Brain microvascular endothelial cell (primary cell): ENCODE measurements around the gene DOCK1.

Source experiments
- DNase-seq: peaks from one replicate; pipeline ENCODE4 v3.0.0-alpha.2; 2020
- H3K27ac ChIP-seq: fragments of 250-450 bp; sonication (Bioruptor Pico); 2 replicates; pipeline ENCODE4 v1.5.1; 2020; ENCODE audit warnings: mild to moderate bottlenecking, moderate library complexity
- H3K27me3 ChIP-seq: fragments of 250-450 bp; sonication (Bioruptor Pico); replicated peaks from 2 replicates; pipeline ENCODE4 v1.5.1; 2020; ENCODE audit warnings: mild to moderate bottlenecking
- H3K36me3 ChIP-seq: fragments of 250-450 bp; sonication (Bioruptor Pico); replicated peaks from 2 replicates; pipeline ENCODE4 v1.5.1; 2020; ENCODE audit warnings: mild to moderate bottlenecking
- H3K4me3 ChIP-seq: 2 replicates; pipeline ENCODE4 v1.5.1; 2011; ENCODE audit warnings: low read depth, mild to moderate bottlenecking, control low read depth, low read length, moderate library complexity
- in situ Hi-C: cut with HindIII; loops from 2 replicates; pipeline ENCODE4 v1.10.0; 2017; ENCODE audit warnings: low sequenced_read_pairs, low pct_ligation_motif_present
- TF ChIP-seq, protein P1 (sequence below): IDR thresholded peaks from 2 replicates; pipeline ENCODE4 v1.5.1; 2011; ENCODE audit warnings: low read depth, mild to moderate bottlenecking, moderate library complexity, low read length, control low read depth, inconsistent platforms; ENCODE audit errors: missing control alignments

The DOCK1 gene

DNA sequence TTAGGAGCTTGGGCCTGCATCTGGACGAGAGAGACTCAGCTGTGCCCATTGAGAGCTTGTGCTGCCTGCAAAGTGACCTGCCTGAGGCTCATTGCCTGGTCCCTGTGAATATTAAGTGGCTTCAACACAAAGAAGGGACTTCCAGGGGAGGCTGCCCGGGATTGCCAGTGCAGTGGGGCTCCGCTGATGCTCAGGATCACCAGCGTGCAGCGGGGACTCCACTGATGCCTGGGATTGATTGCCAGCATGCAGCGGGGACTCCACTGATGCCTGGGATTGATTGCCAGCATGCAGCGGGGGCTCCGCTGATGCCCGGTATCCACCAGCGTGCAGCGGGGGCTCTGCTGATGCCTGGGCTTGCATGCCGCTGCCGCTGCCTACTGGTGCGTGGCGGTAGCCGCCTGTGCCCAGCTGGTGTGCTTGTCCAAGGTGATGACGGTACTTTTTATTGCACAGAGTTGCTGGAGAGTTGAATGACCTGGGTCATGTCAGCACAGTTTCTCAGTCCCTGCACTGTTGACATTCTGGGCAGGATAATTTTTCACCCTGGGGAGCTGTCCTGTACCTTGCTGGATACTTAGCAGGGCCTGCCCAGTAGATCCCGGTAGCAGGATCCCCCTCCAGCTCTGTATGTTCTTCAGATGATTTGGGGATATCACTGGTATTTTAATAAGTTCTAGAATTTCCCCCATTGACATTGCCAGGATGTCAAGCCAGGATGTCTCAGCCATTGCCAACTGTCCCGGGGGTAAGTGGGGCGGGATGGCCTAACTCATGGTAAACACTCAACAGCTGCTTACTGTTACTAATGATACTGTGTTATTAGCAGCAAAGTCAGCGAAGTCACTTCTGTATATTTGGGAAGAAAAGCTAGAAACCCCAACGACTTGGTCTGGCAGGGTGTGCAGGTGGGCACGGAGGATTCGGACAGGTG is 13.0 kb downstream of the DOCK1 start:
- no peak for DNase-seq
- Histone ChIP-seq H3K4me3 (no peak overlapping the region), H3K27ac (no peak overlapping the region), H3K27me3 (no peaks in the 10 kb centered on the region), H3K36me3 (no peaks in the 10 kb centered on the region)
- in situ Hi-C loops, result no loop called here
- TF ChIP-seq, protein P1, sequence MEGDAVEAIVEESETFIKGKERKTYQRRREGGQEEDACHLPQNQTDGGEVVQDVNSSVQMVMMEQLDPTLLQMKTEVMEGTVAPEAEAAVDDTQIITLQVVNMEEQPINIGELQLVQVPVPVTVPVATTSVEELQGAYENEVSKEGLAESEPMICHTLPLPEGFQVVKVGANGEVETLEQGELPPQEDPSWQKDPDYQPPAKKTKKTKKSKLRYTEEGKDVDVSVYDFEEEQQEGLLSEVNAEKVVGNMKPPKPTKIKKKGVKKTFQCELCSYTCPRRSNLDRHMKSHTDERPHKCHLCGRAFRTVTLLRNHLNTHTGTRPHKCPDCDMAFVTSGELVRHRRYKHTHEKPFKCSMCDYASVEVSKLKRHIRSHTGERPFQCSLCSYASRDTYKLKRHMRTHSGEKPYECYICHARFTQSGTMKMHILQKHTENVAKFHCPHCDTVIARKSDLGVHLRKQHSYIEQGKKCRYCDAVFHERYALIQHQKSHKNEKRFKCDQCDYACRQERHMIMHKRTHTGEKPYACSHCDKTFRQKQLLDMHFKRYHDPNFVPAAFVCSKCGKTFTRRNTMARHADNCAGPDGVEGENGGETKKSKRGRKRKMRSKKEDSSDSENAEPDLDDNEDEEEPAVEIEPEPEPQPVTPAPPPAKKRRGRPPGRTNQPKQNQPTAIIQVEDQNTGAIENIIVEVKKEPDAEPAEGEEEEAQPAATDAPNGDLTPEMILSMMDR, result no peak

DNA sequence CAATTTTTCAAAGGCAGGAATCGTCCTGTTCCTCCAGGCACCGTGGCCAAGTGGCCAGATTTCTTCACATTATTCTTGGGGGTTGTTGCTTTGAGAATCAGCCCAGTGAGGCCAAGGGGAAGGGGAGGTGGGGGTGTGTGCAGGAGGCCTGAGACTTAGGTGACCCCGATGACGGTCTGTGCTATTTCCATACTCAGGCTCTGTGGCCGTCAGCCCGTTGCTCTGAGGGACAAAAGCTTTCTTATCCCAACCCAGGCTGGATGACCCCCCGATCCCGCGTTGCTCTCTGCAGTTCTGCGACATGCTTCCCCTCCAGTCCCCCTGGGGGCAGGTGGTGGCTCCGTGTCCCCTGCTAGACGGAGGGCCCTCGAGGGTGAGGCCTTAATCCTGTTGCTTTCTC is 14.2 kb downstream of the DOCK1 start:
- Histone ChIP-seq H3K27me3 (no peaks in the 10 kb centered on the region), H3K4me3 (no peak overlapping the region), H3K27ac (no peak overlapping the region), H3K36me3 (no peaks in the 10 kb centered on the region)
- DNase-seq, result no peak
- TF ChIP-seq, protein P1, result no peak
- in situ Hi-C loops, result no loop called here

DNA sequence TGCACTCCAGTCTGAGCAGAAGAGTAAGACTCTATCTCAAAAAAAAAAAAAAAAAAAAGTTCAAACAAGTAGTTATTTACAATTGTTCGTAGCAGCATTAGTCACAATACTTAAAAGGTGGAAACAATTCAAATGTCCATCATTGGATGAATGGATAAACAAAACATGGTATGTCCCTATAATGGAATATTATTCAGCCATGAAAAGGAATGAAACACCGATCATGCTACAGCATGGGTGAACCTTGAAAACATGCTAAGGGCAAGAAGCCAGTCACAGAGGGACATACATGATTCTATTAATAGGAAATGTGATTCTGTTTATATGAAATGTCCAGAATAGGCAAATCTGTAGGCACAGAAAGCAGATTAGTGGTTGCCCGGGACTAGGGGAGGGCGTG is 15.9 kb downstream of the DOCK1 start:
- in situ Hi-C loops, result no loop called here
- Histone ChIP-seq H3K27ac (no peak overlapping the region), H3K36me3 (no peaks in the 10 kb centered on the region), H3K27me3 (no peaks in the 10 kb centered on the region), H3K4me3 (no peak overlapping the region)
- DNase-seq, result no peak
- TF ChIP-seq, protein P1, result no peak

DNA sequence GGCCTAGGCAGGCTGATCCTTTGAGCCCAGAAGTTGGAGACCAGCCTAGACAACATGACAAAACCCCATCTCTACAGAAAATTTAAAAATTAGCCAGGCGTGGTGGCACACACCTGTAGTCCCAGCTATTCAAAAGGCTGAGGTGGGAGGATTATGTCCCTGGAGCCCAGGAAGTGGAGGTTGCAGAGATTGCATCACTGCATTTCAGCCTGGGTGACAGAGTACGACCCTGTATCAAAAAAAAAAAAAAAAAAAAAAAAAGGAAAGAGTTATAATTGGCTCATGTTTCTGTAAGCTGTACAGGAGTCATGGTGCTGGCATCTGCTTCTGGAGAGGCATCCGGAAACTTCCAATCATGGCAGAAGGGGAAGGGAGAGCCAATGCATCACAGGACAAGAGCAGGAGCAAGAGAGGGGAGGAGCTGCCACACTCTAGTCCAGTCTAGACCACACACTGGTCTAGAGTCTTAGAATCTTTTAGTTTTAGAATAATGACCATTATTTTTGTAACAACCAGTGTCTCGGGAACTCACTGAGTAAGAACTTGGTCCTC is 16.8 kb downstream of the DOCK1 start:
- H3K36me3 ChIP-seq, result peaks cover 4% of the 10 kb centered on the region
- in situ Hi-C loops, result no loop called here

DNA sequence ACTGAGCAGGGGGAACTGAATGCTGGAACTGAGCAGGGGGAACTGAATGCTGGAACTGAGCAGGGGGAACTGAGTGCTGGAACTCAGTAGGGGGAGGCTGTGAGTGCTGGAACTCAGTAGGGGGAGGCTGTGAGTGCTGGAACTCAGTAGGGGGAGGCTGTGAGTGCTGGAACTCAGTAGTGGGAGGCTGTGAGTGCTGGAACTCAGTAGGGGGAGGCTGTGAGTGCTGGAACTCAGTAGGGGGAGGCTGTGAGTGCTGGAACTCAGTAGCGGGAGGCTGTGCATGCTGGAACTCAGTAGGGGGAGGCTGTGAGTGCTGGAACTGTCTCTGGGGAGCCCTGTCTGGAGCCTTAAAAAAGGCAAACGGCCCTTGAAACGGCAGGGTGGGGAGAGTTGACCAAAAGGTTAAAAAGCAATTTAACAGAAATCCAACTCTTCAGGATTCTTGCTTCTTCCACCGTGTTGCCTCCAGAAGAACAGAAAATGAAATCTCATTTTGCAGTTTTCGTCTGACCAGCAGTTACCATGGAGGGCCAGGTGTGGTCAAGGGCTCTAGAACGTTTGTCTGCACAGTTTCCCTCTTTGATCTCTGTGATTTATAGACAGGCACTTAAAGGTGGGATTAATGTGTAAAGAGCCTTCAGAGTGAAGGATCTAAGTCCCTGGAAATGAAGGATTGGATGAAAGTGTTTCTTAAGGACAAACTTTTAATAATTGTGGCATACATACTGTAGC is 19.1 kb downstream of the DOCK1 start:
- Histone ChIP-seq H3K27ac (no peak overlapping the region), H3K4me3 (no peak overlapping the region), H3K36me3 (peaks cover 13% of the 10 kb centered on the region), H3K27me3 (no peaks in the 10 kb centered on the region)
- no peak for DNase-seq
- in situ Hi-C loops, result no loop called here
- TF ChIP-seq, protein P1, result no peak

More for the DNA sequence above, 16.8 kb downstream of the DOCK1 start:
- peak; percentile 88 for DNase-seq
- TF ChIP-seq, protein P1, result no peak
- Histone ChIP-seq H3K27me3 (no peaks in the 10 kb centered on the region), H3K4me3 (no peak overlapping the region), H3K27ac (no peak overlapping the region)
